PC-3 (cell line): ENCODE measurements around the gene TUBB1. TPM values are rescaled to one million over a fixed set of nuclear protein-coding genes. Genes with fewer than 3 reads are reported as not detected.
"Not testable (repeated sequence)": the region's sequence is repeated elsewhere in the genome, so short reads cannot be mapped to it uniquely, and the experiment has no call there.

Experiments used
- ATAC-seq: fragments of 200-7000 bp; cut with Tn5 transposase; 2 replicates; pipeline ENCODE4 v1.9.1; 2020; ENCODE audit warnings: mild to moderate bottlenecking, moderate library complexity
- BruUV-seq: library from RNA; stranded (reverse); fragments of 400-500 nt; replicated peaks from 2 replicates; lab custom pipeline; 2021; lab: Mats Ljungman, UMichigan
- CTCF ChIA-PET: fragments of 300-600 bp; sonication (Branson Sonifier 250); formaldehyde crosslinking; loops from one replicate; lab custom pipeline; 2022; ENCODE audit warnings: antibody characterized with exemption; lab: Charles Lee
- POLR2A ChIA-PET: fragments of 300-600 bp; sonication (Branson Sonifier 250); formaldehyde crosslinking; loops from one replicate; lab custom pipeline; 2022; ENCODE audit warnings: antibody characterized with exemption; ENCODE audit not compliant: unreplicated experiment; lab: Charles Lee
- DNase-seq: peaks from one replicate; pipeline ENCODE4 v3.0.0-alpha.2; 2015
- H2AFZ ChIP-seq: fragments of 300-600 bp; sonication (generic); 2 replicates; pipeline ENCODE4 v1.6.0; 2016; ENCODE audit warnings: antibody characterized with exemption, low read length
- H3F3A ChIP-seq: fragments of 300-600 bp; sonication (generic); one replicate; pipeline ENCODE4 v1.6.0; 2017; ENCODE audit warnings: antibody characterized with exemption, low read length, control low read depth, mild to moderate bottlenecking; ENCODE audit not compliant: unreplicated experiment
- H3K27ac ChIP-seq: fragments of 300-600 bp; sonication (generic); 2 replicates; pipeline ENCODE4 v1.5.1; 2016; ENCODE audit warnings: mild to moderate bottlenecking, low read length
- H3K27me3 ChIP-seq: fragments of 300-600 bp; sonication (generic); 2 replicates; pipeline ENCODE4 v1.6.1; 2016; ENCODE audit warnings: low read length, mixed read lengths
- H3K36me3 ChIP-seq: fragments of 300-600 bp; sonication (generic); 2 replicates; pipeline ENCODE4 v1.6.1; 2016; ENCODE audit warnings: low read depth, mixed run types, low read length, mixed read lengths
- H3K4me1 ChIP-seq: fragments of 300-600 bp; sonication (generic); 2 replicates; pipeline ENCODE4 v1.5.1; 2016; ENCODE audit warnings: low read length; ENCODE audit not compliant: insufficient read depth
- H3K4me2 ChIP-seq: fragments of 300-600 bp; sonication (generic); 2 replicates; pipeline ENCODE4 v1.6.0; 2016; ENCODE audit warnings: low read length
- H3K4me3 ChIP-seq: fragments of 300-600 bp; sonication (generic); 2 replicates; pipeline ENCODE4 v1.5.1; 2016; ENCODE audit warnings: mild to moderate bottlenecking, low read length, mixed read lengths
- H3K79me2 ChIP-seq: fragments of 300-600 bp; sonication (generic); 2 replicates; pipeline ENCODE4 v1.6.1; 2017; ENCODE audit warnings: low read length, mixed read lengths
- H3K9ac ChIP-seq: fragments of 300-600 bp; sonication (generic); 2 replicates; pipeline ENCODE4 v1.6.0; 2016; ENCODE audit warnings: mild to moderate bottlenecking, low read length
- H3K9me2 ChIP-seq: fragments of 300-600 bp; sonication (generic); replicated peaks from 2 replicates; pipeline ENCODE4 v1.6.1; 2016; ENCODE audit warnings: mixed run types, low read length, mixed read lengths
- H3K9me3 ChIP-seq: fragments of 300-600 bp; sonication (generic); 2 replicates; pipeline ENCODE4 v1.6.1; 2016; ENCODE audit warnings: low read length, mixed read lengths
- H4K20me1 ChIP-seq: fragments of 300-600 bp; sonication (generic); 2 replicates; pipeline ENCODE4 v1.6.1; 2016; ENCODE audit warnings: low read length, mixed read lengths
- CTCF ChIP-seq: fragments of 300-600 bp; sonication (generic); conservative IDR thresholded peaks from 2 replicates; pipeline ENCODE4 v1.5.1; 2017; ENCODE audit warnings: antibody characterized with exemption, low read depth, mild to moderate bottlenecking, low read length
- EZH2 ChIP-seq: fragments of 300-600 bp; sonication (generic); IDR thresholded peaks from one replicate; pipeline ENCODE4 v1.6.1; 2017; ENCODE audit warnings: antibody characterized with exemption, mild to moderate bottlenecking, low read length; ENCODE audit not compliant: unreplicated experiment
- EZH2phosphoT487 ChIP-seq: fragments of 300-600 bp; sonication (generic); IDR thresholded peaks from 2 replicates; pipeline ENCODE4 v1.6.1; 2018; ENCODE audit warnings: mild to moderate bottlenecking, antibody characterized with exemption, low read length, borderline replicate concordance
- intact Hi-C: fragments of 100-400 bp; cut with micrococcal nuclease; formaldehyde crosslinking; loops from 2 replicates; pipeline ENCODE4 v1.9.0; 2023
- total RNA-seq: library from RNA; depleted of rRNA; stranded (reverse); fragments of >200 nt; gene quantifications from 2 replicates; pipeline ENCODE4 v1.2.3, GENCODE V29; 2014

Gene TUBB1
- total RNA-seq, 1 experiment from 2014 or later = not detected

GRCh38 chr20:59010321-59010994, 8.8 kb upstream of the TUBB1 start:
- Histone ChIP-seq H2AFZ (peak overlapping the region; percentile 75), H3K9ac (no peak overlapping the region; the same call in 1 of the 2 replicates), H3K79me2 (peaks cover 14% of the 10 kb centered on the region), H3K27me3 (no peaks in the 10 kb centered on the region), H3F3A (no peaks in the 10 kb centered on the region), H3K4me3 (no peak overlapping the region), H3K9me3 (no peaks in the 10 kb centered on the region), H3K4me1 (peaks cover 35% of the 10 kb centered on the region), H3K36me3 (no peaks in the 10 kb centered on the region), H3K4me2 (peak overlapping the region; percentile 30), H3K9me2 (no peaks in the 10 kb centered on the region), H3K27ac (peak overlapping the region; percentile 52), H4K20me1 (no peaks in the 10 kb centered on the region)
- ChIA-PET CTCF (no interaction called here), POLR2A (interaction anchor here (0.6 kb wide), 1 partner anchor 22 kb away, joined by 16 read pairs; no protein-coding TSS in a partner anchor)
- ATAC-seq (no peak), DNase-seq (peak; percentile 38)
- intact Hi-C loops = no loop called here
- TF ChIP-seq EZH2phosphoT487 = no peak
- no peak for TF ChIP-seq CTCF
- no peak for TF ChIP-seq EZH2
- BruUV-seq = no TSS peak

- POLR2A ChIA-PET = interaction anchor here (0.6 to 0.7 kb wide), 2 partner anchors 19 to 21 kb away, joined by 3 to 16 read pairs; no protein-coding TSS in a partner anchor
- Histone ChIP-seq H3K27me3 (no peaks in the 10 kb centered on the region), H3K36me3 (no peaks in the 10 kb centered on the region), H2AFZ (peak overlapping the region; percentile 75), H3K9me3 (no peaks in the 10 kb centered on the region), H4K20me1 (no peaks in the 10 kb centered on the region), H3K4me2 (peak overlapping the region; percentile 30), H3K9me2 (no peaks in the 10 kb centered on the region), H3K4me3 (no peak overlapping the region), H3K27ac (peak overlapping the region; percentile 52), H3F3A (no peaks in the 10 kb centered on the region), H3K4me1 (peaks cover 29% of the 10 kb centered on the region), H3K79me2 (peaks cover 6% of the 10 kb centered on the region), H3K9ac (no peak overlapping the region; the same call in 1 of the 2 replicates)
- peak; percentile 60 for ATAC-seq
- BruUV-seq = no TSS peak
- peak; percentile 94 for DNase-seq
- CTCF ChIA-PET = interaction anchor here (0.6 kb wide), 1 partner anchor 210 kb away, joined by 3 read pairs; no protein-coding TSS in a partner anchor
- TF ChIP-seq EZH2 = no peak
- TF ChIP-seq CTCF = no peak
- TF ChIP-seq EZH2phosphoT487 = no peak
- intact Hi-C loops = no loop called here
Measured at GRCh38 chr20:59010995-59011873, 8.0 kb upstream of the TUBB1 start.

- H3K4me3 ChIP-seq, H2AFZ ChIP-seq, H3K9me2 ChIP-seq, H3K4me2 ChIP-seq, H3K9me3 ChIP-seq, H3K27ac ChIP-seq, intact Hi-C loops, H4K20me1 ChIP-seq, CTCF ChIA-PET, DNase-seq, ATAC-seq, POLR2A ChIA-PET, H3K27me3 ChIP-seq, BruUV-seq, H3F3A ChIP-seq, H3K36me3 ChIP-seq, H3K9ac ChIP-seq, H3K79me2 ChIP-seq: not testable (repeated sequence)
- peaks cover 30% of the 10 kb centered on the region for H3K4me1 ChIP-seq
Measured at GRCh38 chr20:59011874-59012157, 7.4 kb upstream of the TUBB1 start.
